KOPT-K1 (cell line): ENCODE results near the gene ERP29.
"Not testable (repeated sequence)": the region's sequence is repeated elsewhere in the genome, so short reads cannot be mapped to it uniquely, and the experiment has no call there.

ENCODE experiments used
- H3K27ac ChIP-seq: fragments of 200-600 bp; sonication (generic); 2 replicates; pipeline ENCODE4 v1.5.1; 2016; ENCODE audit warnings: antibody characterized with exemption, mild to moderate bottlenecking, low read depth, low read length; ENCODE audit not compliant: poor library complexity, severe bottlenecking
- H3K36me3 ChIP-seq: fragments of 200-600 bp; sonication (generic); 2 replicates; pipeline ENCODE4 v1.5.1; 2017; ENCODE audit warnings: antibody characterized with exemption, mild to moderate bottlenecking, low read length, moderate library complexity; ENCODE audit not compliant: insufficient read depth
- H3K9me3 ChIP-seq: fragments of 200-600 bp; sonication (generic); 2 replicates; pipeline ENCODE4 v1.5.1; 2017; ENCODE audit warnings: antibody characterized with exemption, low read length, mild to moderate bottlenecking; ENCODE audit not compliant: insufficient read depth, poor library complexity, severe bottlenecking

ERP29 gene

GRCh38 chr12:112013601-112014402 is 576 bp downstream of the ERP29 start:
- Histone ChIP-seq H3K27ac (peak overlapping the region; percentile 99), H3K9me3 (no peaks in the 10 kb centered on the region), H3K36me3 (peaks cover 43% of the 10 kb centered on the region)

GRCh38 chr12:112015938-112016337 is 2.7 kb downstream of the ERP29 start:
- H3K36me3 ChIP-seq: peaks cover 56% of the 10 kb centered on the region
- no peak overlapping the region for H3K27ac ChIP-seq
- H3K9me3 ChIP-seq: no peaks in the 10 kb centered on the region

- peaks cover 67% of the 10 kb centered on the region for H3K36me3 ChIP-seq
- H3K9me3 ChIP-seq: no peaks in the 10 kb centered on the region
- H3K27ac ChIP-seq: no peak overlapping the region
Measured at GRCh38 chr12:112017041-112017440, 3.8 kb downstream of the ERP29 start.

- peaks cover 84% of the 10 kb centered on the region for H3K36me3 ChIP-seq
- H3K9me3 ChIP-seq: no peaks in the 10 kb centered on the region
- no peak overlapping the region for H3K27ac ChIP-seq
Measured at GRCh38 chr12:112018571-112019237, 5.5 kb downstream of the ERP29 start.

- no peaks in the 10 kb centered on the region for H3K9me3 ChIP-seq
- peaks cover 98% of the 10 kb centered on the region for H3K36me3 ChIP-seq
- no peak overlapping the region for H3K27ac ChIP-seq
Measured at GRCh38 chr12:112020947-112021457, 7.8 kb downstream of the ERP29 start.

GRCh38 chr12:112022241-112023016 is 9.2 kb downstream of the ERP29 start:
- Histone ChIP-seq H3K36me3 (peaks cover 90% of the 10 kb centered on the region), H3K27ac (no peak overlapping the region), H3K9me3 (no peaks in the 10 kb centered on the region)

GRCh38 chr12:112023759-112024396 is 10.7 kb downstream of the ERP29 start:
- H3K36me3 ChIP-seq: peaks cover 92% of the 10 kb centered on the region

GRCh38 chr12:112025808-112026375 is 12.7 kb downstream of the ERP29 start:
- Histone ChIP-seq H3K36me3 (peaks cover 92% of the 10 kb centered on the region), H3K27ac (no peak overlapping the region), H3K9me3 (no peaks in the 10 kb centered on the region)

More at GRCh38 chr12:112023759-112024396, 10.7 kb downstream of the ERP29 start:
- H3K27ac ChIP-seq: no peak overlapping the region
- H3K9me3 ChIP-seq: no peaks in the 10 kb centered on the region

GRCh38 chr12:112029301-112029700 is 16.1 kb downstream of the ERP29 start:
- Histone ChIP-seq H3K36me3 (peaks cover 92% of the 10 kb centered on the region), H3K9me3 (no peaks in the 10 kb centered on the region), H3K27ac (no peak overlapping the region)

GRCh38 chr12:112031472-112031871 is 18.2 kb downstream of the ERP29 start:
- Histone ChIP-seq H3K27ac (no peak overlapping the region), H3K9me3 (no peaks in the 10 kb centered on the region), H3K36me3 (peaks cover 90% of the 10 kb centered on the region)

- Histone ChIP-seq H3K36me3 (peaks cover 96% of the 10 kb centered on the region), H3K9me3 (no peaks in the 10 kb centered on the region), H3K27ac (no peak overlapping the region)
Measured at GRCh38 chr12:112032292-112032691, 19.1 kb downstream of the ERP29 start.

GRCh38 chr12:112035219-112035785 is 22.1 kb downstream of the ERP29 start:
- peaks cover 96% of the 10 kb centered on the region for H3K36me3 ChIP-seq

GRCh38 chr12:112036614-112037013 is 23.4 kb downstream of the ERP29 start:
- not testable (repeated sequence) for H3K27ac ChIP-seq, H3K9me3 ChIP-seq
- H3K36me3 ChIP-seq: peaks cover 96% of the 10 kb centered on the region

More at GRCh38 chr12:112035219-112035785, 22.1 kb downstream of the ERP29 start:
- no peak overlapping the region for H3K27ac ChIP-seq
- H3K9me3 ChIP-seq: no peaks in the 10 kb centered on the region

GRCh38 chr12:112046003-112046402 is 32.8 kb downstream of the ERP29 start:
- H3K27ac ChIP-seq: no peak overlapping the region
- H3K9me3 ChIP-seq: no peaks in the 10 kb centered on the region
- H3K36me3 ChIP-seq: peaks cover 100% of the 10 kb centered on the region
